Fibroblast of lung (primary cell): ENCODE results near the gene P2RY6. TPM values are rescaled to one million over a fixed set of nuclear protein-coding genes. Genes with fewer than 3 reads are reported as not detected.
"Not testable (repeated sequence)": the region's sequence is repeated elsewhere in the genome, so short reads cannot be mapped to it uniquely, and the experiment has no call there.

ENCODE experiments used
- DNase-seq, 2 donors: peaks; one replicate each; pipeline versions ENCODE4 v3.0.0 to v3.0.0-alpha.2; 2010; ENCODE audit warnings: low read depth in 2 of 2
- H2AFZ ChIP-seq: 2 replicates; pipeline ENCODE4 v1.5.1; 2012; ENCODE audit warnings: low read length, control low read depth, inconsistent platforms
- H3K27ac ChIP-seq: 2 replicates; pipeline ENCODE4 v1.5.1; 2011; ENCODE audit warnings: low read length, control low read depth; ENCODE audit not compliant: insufficient read depth
- H3K27me3 ChIP-seq: 2 replicates; pipeline ENCODE4 v1.5.1; 2011; ENCODE audit warnings: mild to moderate bottlenecking, low read length; ENCODE audit not compliant: control insufficient read depth, insufficient read depth
- H3K36me3 ChIP-seq: 2 replicates; pipeline ENCODE4 v1.5.1; 2011; ENCODE audit warnings: low read length; ENCODE audit not compliant: control insufficient read depth, insufficient read depth
- H3K4me1 ChIP-seq: 2 replicates; pipeline ENCODE4 v1.5.1; 2011; ENCODE audit warnings: low read length; ENCODE audit not compliant: control insufficient read depth, insufficient read depth; ENCODE audit errors: extremely low read depth
- H3K4me2 ChIP-seq: 2 replicates; pipeline ENCODE4 v1.5.1; 2011; ENCODE audit warnings: low read length, control low read depth; ENCODE audit not compliant: insufficient read depth; ENCODE audit errors: extremely low read depth
- H3K4me3 ChIP-seq, 4 experiments: fragments of 200-600 bp in 1 of 4; sonication (generic) in 1 of 4; replicated peaks in 1 of 4; 2 replicates each; pipeline ENCODE4 v1.5.1; 2011 to 2016; ENCODE audit warnings: low read length in 4 of 4, low read depth in 3 of 4, mild to moderate bottlenecking in 3 of 4, control low read depth in 2 of 4, inconsistent platforms in 1 of 4, mixed read lengths in 1 of 4; ENCODE audit not compliant: insufficient read depth in 1 of 4; ENCODE audit errors: control extremely low read depth in 1 of 4
- H3K79me2 ChIP-seq: 2 replicates; pipeline ENCODE4 v1.5.1; 2012; ENCODE audit warnings: mild to moderate bottlenecking, low read length, inconsistent platforms; ENCODE audit not compliant: control insufficient read depth, insufficient read depth
- H3K9ac ChIP-seq: 2 replicates; pipeline ENCODE4 v1.5.1; 2011; ENCODE audit warnings: mild to moderate bottlenecking, low read length, control low read depth; ENCODE audit not compliant: insufficient read depth
- H3K9me3 ChIP-seq: 2 replicates; pipeline ENCODE4 v1.5.1; 2012; ENCODE audit warnings: low read depth, low read length; ENCODE audit not compliant: control insufficient read depth, insufficient read depth
- H4K20me1 ChIP-seq: 2 replicates; pipeline ENCODE4 v1.5.1; 2011; ENCODE audit warnings: low read length; ENCODE audit not compliant: control insufficient read depth, insufficient read depth; ENCODE audit errors: extremely low read depth
- CTCF ChIP-seq, 2 donors: IDR thresholded peaks in 1 of 2; conservative IDR thresholded peaks in 1 of 2; 1 replicate in 1 of 2; 2 replicates in 1 of 2; pipeline ENCODE4 v1.5.1; 2011 to 2012; ENCODE audit warnings: low read length in 2 of 2, control low read depth in 1 of 2, inconsistent platforms in 1 of 2, low read depth in 1 of 2, mild to moderate bottlenecking in 1 of 2
- EZH2 ChIP-seq: IDR thresholded peaks from 2 replicates; pipeline ENCODE4 v1.5.1; 2012; ENCODE audit warnings: low read length, control low read depth, mild to moderate bottlenecking; ENCODE audit errors: missing control alignments
- polyA plus RNA-seq, 2 donors: library from polyadenylated mRNA; depleted of rRNA in 1 of 2; stranded (reverse) in 1 of 2; unstranded in 1 of 2; fragments of >200 nt; gene quantifications; 2 replicates each; pipeline ENCODE4 v1.2.1, GENCODE V29; 2011 to 2012; ENCODE audit warnings: missing spikeins in 1 of 2
- total RNA-seq: library from RNA; depleted of rRNA; stranded (reverse); fragments of >200 nt; gene quantifications from 2 replicates; pipeline ENCODE4 v1.2.1, GENCODE V29; 2014

Gene P2RY6
- total and polyA plus RNA-seq, 2 donors (not counting 1 experiment from before 2014, with no cell fraction given): 0.12 to 0.33 TPM

GRCh38 chr11:73270855-73271477, 1.2 kb upstream of the P2RY6 start:
- Histone ChIP-seq H2AFZ (no peak overlapping the region), H3K27ac (no peak overlapping the region), H3K4me3 (no peak overlapping the region), H3K4me1 (no peaks in the 10 kb centered on the region), H3K27me3 (peaks cover 14% of the 10 kb centered on the region), H4K20me1 (no peaks in the 10 kb centered on the region), H3K36me3 (no peaks in the 10 kb centered on the region), H3K4me2 (no peak overlapping the region), H3K79me2 (no peaks in the 10 kb centered on the region), H3K9me3 (no peaks in the 10 kb centered on the region), H3K9ac (no peak overlapping the region)
- TF ChIP-seq EZH2 (no peak), CTCF (conservative IDR thresholded peaks at IDR 0.05 in 1 of 2, IDR thresholded peaks at IDR 0.05 in 1 of 2; ENCODE audit: low read depth in 1 of 2, low read length in 2 of 2) (no peak)
- no peak for DNase-seq

GRCh38 chr11:73271478-73271865, 666 bp upstream of the P2RY6 start:
- H3K27ac ChIP-seq, H3K9ac ChIP-seq, H4K20me1 ChIP-seq, H3K36me3 ChIP-seq, H2AFZ ChIP-seq, DNase-seq, H3K4me1 ChIP-seq, H3K9me3 ChIP-seq, H3K79me2 ChIP-seq, H3K4me2 ChIP-seq, H3K4me3 ChIP-seq: not testable (repeated sequence)
- peaks cover 14% of the 10 kb centered on the region for H3K27me3 ChIP-seq

GRCh38 chr11:73272680-73273038, 521 bp downstream of the P2RY6 start:
- no peaks in the 10 kb centered on the region for H4K20me1 ChIP-seq
- H3K79me2 ChIP-seq: no peaks in the 10 kb centered on the region
- no peak overlapping the region for H3K9ac ChIP-seq
- H2AFZ ChIP-seq: no peak overlapping the region
- no peaks in the 10 kb centered on the region for H3K36me3 ChIP-seq
- no peak overlapping the region for H3K27ac ChIP-seq
- TF ChIP-seq CTCF (conservative IDR thresholded peaks at IDR 0.05 in 1 of 2, IDR thresholded peaks at IDR 0.05 in 1 of 2; ENCODE audit: low read depth in 1 of 2, low read length in 2 of 2): no peak
- no peak for TF ChIP-seq EZH2
- no peak for DNase-seq
- peaks cover 8% of the 10 kb centered on the region for H3K27me3 ChIP-seq
- no peak overlapping the region for H3K4me2 ChIP-seq
- no peaks in the 10 kb centered on the region for H3K9me3 ChIP-seq
- H3K4me1 ChIP-seq: no peaks in the 10 kb centered on the region
- H3K4me3 ChIP-seq: no peak overlapping the region
